Left renal pelvis (tissue), 4 donors: ENCODE data around the gene ROR1. TPM values are rescaled to one million over a fixed set of nuclear protein-coding genes. Genes with fewer than 3 reads are reported as not detected.

Source experiments
- DNase-seq, 4 donors: peaks; one replicate each; pipeline ENCODE4 v3.0.0-alpha.2; 2013; ENCODE audit warnings: low read depth in 4 of 4, low spot score in 3 of 4
- polyA plus RNA-seq, 4 donors: library from polyadenylated mRNA; unstranded; fragments of 120-200 nt; gene quantifications; one replicate each; pipeline ENCODE4 v1.2.1, GENCODE V29; 2013; ENCODE audit not compliant: insufficient read length in 4 of 4

Gene ROR1
- polyA plus RNA-seq, 4 donors, result 28.2 to 116 (median 39.3) TPM

- DNase-seq, result no peak
Observed at GRCh38 chr1:63848733-63849132, 74.9 kb downstream of the ROR1 start.

DNA sequence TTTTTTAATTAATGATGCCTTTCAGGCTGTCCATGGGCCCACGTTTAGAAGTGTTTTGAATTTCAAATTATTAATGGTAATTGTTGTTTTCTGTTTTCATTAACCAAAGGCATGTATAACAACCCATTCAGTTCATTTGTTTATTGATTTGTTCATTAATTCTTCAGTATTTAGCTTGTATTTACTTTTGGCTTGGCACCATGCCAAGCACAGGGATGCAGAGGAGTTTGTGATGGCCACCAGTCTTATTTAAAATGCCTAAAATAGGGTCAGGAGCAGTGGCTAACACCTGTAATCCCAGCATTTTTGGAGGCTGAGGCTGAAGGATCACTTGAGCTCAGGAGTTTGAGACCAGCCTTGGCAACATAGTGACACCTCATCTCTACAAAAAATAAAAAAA, 75.3 kb downstream of the ROR1 start:
- DNase-seq, result no peak

DNA sequence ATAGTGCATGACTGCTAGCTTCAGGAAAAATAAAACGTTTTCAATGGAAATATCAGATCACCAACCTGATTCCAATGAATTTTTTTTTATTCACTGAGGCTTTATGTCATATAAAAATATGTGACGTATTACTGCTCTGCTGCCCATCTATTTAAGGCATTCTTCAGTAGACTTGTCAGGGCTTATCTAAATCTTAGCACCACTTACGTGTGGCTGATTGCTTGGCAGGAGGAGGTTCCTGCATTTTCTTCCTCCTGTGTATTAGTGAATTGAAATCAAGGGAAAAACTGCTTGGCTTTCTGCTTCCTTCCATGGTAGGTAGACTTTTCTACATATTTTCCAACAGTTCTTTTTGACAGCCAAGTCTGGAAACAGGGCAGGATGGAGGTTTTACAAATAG, 80.3 kb downstream of the ROR1 start:
- no peak for DNase-seq

- no peak for DNase-seq
Observed at GRCh38 chr1:63855942-63856341, 82.1 kb downstream of the ROR1 start.

GRCh38 chr1:63856924-63857323, 83.1 kb downstream of the ROR1 start:
- DNase-seq, result no peak

DNA sequence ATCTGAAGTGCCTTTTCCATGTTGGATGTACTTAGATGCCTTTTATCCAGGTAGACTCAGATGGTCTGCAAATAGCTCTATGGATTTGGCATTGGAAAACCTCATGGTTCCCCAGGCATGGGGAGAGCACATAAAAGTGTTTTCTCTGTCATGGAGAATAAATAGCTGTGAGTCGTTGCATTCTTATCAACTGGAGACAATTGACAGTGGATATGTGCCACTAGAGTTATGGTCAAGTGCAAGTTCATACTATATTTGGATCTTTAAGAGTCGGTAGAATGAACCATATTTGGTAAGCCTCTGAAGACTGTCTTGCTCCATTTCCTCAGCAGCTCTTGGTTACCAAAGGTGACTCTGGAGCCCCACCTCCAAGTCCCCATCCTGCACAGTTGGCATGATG, 83.7 kb downstream of the ROR1 start:
- no peak for DNase-seq

DNA sequence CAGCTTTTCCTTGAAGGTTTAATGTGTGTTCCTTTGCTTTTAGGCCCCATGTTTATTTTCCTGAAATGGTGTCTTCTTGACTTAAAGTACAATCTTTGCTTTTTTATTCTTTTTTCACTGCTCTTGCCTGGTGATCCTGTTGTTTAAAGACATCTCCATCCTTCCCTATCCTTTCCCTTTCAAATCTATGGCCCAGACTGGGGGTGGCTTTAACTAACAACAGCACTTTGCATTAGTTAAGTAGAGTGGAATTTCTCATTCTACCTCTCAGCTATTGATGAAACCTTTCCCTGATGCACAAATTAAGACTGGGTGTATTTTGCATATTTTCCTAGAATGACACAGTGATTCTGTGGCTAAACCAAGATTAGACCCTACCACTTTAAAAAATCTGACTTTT, 84.3 kb downstream of the ROR1 start:
- DNase-seq, result no peak

DNA sequence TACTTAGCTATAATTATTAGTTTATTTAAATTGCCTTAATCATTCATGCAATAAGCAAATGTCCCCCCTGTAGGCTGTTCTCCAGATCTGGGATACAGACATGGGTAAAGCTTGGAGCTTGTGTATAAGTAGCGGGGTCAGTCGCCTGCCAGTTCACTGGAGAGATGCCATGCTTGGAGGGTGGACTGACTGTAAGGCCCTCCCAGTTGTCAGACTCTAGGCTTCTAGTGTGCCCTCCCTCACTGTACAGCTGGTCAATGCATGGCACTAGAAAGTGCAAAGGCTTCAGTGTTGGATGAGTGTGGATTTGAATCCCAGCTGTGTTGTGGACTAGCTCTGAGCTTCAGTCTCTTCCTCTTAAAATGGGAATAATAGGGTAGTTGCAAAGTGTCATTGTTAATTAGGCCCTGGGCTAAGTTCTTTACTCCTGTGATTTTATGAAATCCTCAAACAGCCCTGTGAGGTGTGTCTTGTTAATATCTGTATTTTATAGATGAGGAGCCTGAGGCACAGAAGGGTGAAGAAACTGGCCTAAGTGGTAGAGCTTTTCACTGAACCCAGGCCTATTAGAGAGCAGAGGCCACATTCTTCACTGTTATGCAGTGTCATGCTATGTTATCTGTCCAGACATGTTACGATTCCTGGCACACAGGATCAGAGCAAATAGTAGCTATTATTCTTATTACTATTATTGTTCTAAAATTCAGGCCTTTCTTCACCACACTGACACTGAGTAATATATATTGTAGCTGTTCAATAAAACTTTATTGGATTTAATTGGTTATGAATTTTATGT, 85.9 kb downstream of the ROR1 start:
- no peak for DNase-seq

DNA sequence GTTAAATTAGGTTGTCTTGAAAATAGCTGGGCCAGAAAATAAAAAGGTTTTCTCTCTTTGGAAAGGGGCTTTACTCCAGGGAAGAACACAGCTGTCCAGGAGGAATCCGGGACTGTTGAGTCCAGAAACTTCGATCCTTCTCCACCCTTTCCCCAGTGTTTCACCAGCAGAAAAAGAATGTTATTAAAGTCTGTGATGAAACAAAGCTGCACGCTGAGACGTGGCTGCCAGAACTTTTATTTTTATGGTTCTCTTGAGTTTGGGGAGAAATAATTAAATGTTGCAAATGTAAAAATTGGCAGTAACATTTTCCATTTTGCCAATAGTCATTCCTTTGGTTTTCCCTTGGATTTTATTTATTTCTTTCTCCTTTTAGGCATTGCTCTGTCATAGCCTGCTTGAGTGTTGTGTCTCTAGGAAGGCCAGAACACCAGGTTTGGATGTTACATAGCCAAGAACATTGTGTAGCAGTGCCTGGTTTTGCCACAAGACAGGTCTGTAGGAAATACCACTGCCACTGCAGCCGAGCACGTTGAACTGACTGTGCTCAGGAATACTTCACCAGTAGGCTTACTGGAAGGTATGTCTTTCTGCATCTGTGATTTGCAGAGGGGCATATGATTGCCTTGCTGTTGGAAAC, 87.4 kb downstream of the ROR1 start:
- no peak for DNase-seq

- DNase-seq, result no peak
Observed at GRCh38 chr1:63863145-63863544, 89.3 kb downstream of the ROR1 start.

DNA sequence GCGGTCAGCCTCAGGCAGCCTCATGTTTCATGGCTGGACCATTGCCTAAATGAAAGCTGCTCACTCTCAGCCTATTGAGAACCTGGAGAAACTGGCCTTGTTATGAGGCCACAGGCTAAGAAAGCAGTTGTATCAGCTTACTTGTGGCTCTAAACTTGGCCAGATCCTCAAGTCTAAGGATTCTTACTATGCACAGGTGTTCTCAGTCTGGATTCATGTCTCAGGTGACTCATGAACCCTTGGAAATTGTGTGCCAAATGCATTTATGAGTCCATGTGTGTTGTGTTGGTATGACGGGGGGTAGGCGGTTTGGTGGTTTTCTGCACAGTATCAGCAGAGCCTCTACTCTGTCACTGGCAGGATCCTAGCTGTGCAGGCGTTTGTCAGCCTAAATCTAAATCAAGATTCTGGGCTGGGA, 90.4 kb downstream of the ROR1 start:
- DNase-seq, result no peak

DNA sequence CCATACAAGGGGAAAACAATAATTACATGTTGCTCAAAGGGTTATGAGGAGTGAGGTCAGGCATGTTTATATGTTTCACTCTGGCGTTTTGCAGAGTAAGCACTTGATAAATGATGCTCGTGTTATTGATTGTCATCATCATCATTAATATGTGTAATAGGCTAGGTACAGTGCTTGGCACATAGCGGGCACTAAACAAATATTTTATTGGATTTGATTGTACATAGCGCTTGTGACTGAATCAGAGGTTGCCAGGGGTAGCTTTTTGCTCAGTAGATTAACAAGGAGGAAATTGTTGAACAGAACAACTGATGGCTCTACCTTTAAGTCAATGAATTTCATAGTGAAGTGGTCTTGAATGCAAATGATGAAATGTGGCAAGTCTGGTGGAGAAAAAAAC, 91.7 kb downstream of the ROR1 start:
- no peak for DNase-seq

DNA sequence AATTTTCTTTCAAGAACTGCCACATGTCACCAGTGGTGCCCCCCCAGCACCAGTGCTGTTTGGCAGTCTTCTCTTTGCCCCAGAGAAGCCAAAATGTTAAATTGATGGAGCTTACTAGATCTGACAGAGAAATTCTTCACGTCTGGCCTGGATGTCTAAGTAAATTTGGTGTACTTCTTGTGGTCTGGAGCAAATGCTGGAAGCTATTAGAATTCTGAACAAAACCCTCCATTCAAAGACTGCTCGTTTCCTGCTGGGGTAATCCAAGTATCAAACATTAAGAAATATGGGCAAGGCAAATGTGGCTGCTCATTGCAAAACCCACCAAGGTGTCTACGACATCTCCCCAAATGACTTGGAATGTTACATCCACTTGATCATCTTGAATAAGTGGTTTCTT, 92.3 kb downstream of the ROR1 start:
- DNase-seq, result no peak

DNA sequence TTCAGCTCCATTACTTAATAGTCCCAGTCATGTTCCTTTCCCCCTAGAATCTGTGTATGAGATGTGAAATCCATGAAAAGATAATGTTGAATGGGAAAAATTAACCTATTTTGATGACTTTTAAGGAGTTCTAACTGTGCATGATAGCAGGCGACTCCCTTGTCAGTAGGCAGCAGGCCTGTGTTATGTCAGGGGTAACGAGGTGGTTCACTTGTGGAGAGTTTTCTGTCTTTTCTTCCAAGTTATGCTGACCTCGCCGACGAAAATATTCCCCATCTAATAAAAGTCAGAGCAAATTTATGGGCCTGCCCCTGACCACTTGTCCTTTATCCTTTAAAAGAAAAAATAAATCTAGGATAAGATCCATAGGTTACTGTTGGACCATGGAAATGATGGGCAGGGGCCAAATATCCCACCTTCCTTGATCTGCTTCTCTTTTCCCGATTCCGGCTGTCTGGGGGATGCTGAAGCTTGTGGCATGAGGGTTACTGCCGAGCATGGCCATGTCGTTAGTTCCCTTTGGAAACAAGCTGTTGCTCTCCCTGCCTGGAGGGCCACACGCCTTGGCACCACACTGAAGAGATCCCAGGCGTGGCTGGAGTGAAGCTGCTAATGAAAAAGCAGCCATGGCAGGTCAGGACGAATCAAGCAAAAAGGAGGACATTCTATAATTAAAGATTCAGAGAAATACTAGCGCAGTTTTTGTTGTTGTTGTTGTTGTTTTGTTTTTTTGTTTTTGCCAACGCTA, 93.8 kb downstream of the ROR1 start:
- DNase-seq, result no peak

GRCh38 chr1:63868268-63868781, 94.5 kb downstream of the ROR1 start:
- DNase-seq, result no peak

- no peak for DNase-seq
Observed at GRCh38 chr1:63870152-63870551, 96.3 kb downstream of the ROR1 start.

GRCh38 chr1:63871463-63871862, 97.6 kb downstream of the ROR1 start:
- no peak for DNase-seq

- DNase-seq, result no peak
Observed at GRCh38 chr1:63873751-63874150, 99.9 kb downstream of the ROR1 start.

GRCh38 chr1:63874278-63874880, 100.6 kb downstream of the ROR1 start:
- DNase-seq, result no peak

DNA sequence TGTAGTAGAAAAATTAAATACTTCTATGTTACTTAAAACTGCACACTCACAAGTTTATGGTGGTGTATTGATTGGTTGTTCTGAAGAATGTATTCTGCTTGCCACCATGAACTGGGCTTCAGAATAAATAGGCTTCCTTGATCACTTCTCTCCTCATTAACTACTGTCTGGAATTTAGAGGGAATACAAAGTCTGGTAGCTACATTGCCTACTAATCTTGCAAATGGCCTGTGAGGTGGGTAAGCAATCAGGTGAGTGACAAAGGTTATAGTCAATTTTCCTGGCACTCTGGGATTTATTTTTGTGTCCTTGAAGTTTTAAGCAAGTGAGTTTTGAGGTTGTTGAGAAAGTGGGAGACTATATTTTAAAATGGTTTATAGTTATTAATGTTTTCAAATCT, 101.8 kb downstream of the ROR1 start:
- no peak for DNase-seq
